MM.1S (cell line): ENCODE results near the gene VPS26A.
A peak's percentile ranks its signal among the peaks of the same experiment; 100 is the strongest.

Experiments
- DNase-seq: peaks from one replicate; pipeline ENCODE4 v3.0.0-alpha.2; 2015
- H2AFZ ChIP-seq: fragments of 300-600 bp; sonication (generic); 2 replicates; pipeline ENCODE4 v1.6.0; 2016; ENCODE audit warnings: antibody characterized with exemption, low read length
- H3F3A ChIP-seq: fragments of 300-600 bp; sonication (generic); 2 replicates; pipeline ENCODE4 v1.6.1; 2016; ENCODE audit warnings: mild to moderate bottlenecking, antibody characterized with exemption, low read length, moderate library complexity, mixed read lengths; ENCODE audit not compliant: insufficient read depth
- H3K27ac ChIP-seq: fragments of 300-600 bp; sonication (generic); 2 replicates; pipeline ENCODE4 v1.5.1; 2016; ENCODE audit warnings: mild to moderate bottlenecking, low read length
- H3K27me3 ChIP-seq: fragments of 300-600 bp; sonication (generic); replicated peaks from 2 replicates; pipeline ENCODE4 v1.6.0; 2016; ENCODE audit warnings: low read length; ENCODE audit not compliant: insufficient read depth
- H3K36me3 ChIP-seq: fragments of 300-600 bp; sonication (generic); replicated peaks from 2 replicates; pipeline ENCODE4 v1.6.1; 2016; ENCODE audit warnings: mild to moderate bottlenecking, low read length, mixed read lengths; ENCODE audit not compliant: insufficient read depth
- H3K4me1 ChIP-seq: fragments of 300-600 bp; sonication (generic); 2 replicates; pipeline ENCODE4 v1.6.1; 2016; ENCODE audit warnings: low read length, mixed read lengths
- H3K4me2 ChIP-seq: fragments of 300-600 bp; sonication (generic); 2 replicates; pipeline ENCODE4 v1.6.0; 2016; ENCODE audit warnings: low read depth, low read length
- H3K4me3 ChIP-seq: fragments of 300-600 bp; sonication (generic); 2 replicates; pipeline ENCODE4 v1.5.1; 2016; ENCODE audit warnings: low read length, mixed read lengths
- H3K79me2 ChIP-seq: fragments of 300-600 bp; sonication (generic); 2 replicates; pipeline ENCODE4 v1.6.1; 2016; ENCODE audit warnings: mixed run types, low read length, mixed read lengths
- H3K9ac ChIP-seq: fragments of 300-600 bp; sonication (generic); 2 replicates; pipeline ENCODE4 v1.6.1; 2016; ENCODE audit warnings: low read length, mixed read lengths
- H3K9me2 ChIP-seq: fragments of 300-600 bp; sonication (generic); replicated peaks from 2 replicates; pipeline ENCODE4 v1.6.1; 2016; ENCODE audit warnings: mild to moderate bottlenecking, low read length, mixed read lengths; ENCODE audit not compliant: insufficient read depth
- H3K9me3 ChIP-seq: fragments of 300-600 bp; sonication (generic); replicated peaks from 2 replicates; pipeline ENCODE4 v1.6.1; 2016; ENCODE audit warnings: mild to moderate bottlenecking, low read length, mixed read lengths; ENCODE audit not compliant: insufficient read depth
- H4K20me1 ChIP-seq: fragments of 300-600 bp; sonication (generic); 2 replicates; pipeline ENCODE4 v1.6.1; 2016; ENCODE audit warnings: mild to moderate bottlenecking, low read length, moderate library complexity, mixed read lengths; ENCODE audit not compliant: insufficient read depth
- CTCF ChIP-seq: fragments of 300-600 bp; sonication (generic); IDR thresholded peaks from 2 replicates; pipeline ENCODE4 v1.5.1; 2016; ENCODE audit warnings: antibody characterized with exemption, low read length, mixed read lengths
- EZH2 ChIP-seq: fragments of 300-600 bp; sonication (generic); optimal IDR thresholded peaks from 2 replicates; pipeline ENCODE3; 2017; ENCODE audit warnings: low read depth, mild to moderate bottlenecking, antibody characterized with exemption, low read length, mixed read lengths
- EZH2phosphoT487 ChIP-seq: fragments of 300-600 bp; sonication (generic); IDR thresholded peaks from 2 replicates; pipeline ENCODE4 v1.6.1; 2018; ENCODE audit warnings: antibody characterized with exemption, low read length

Gene VPS26A

GRCh38 chr10:69213591-69214311, 89.8 kb downstream of the VPS26A start:
- H3K36me3 ChIP-seq, result no peaks in the 10 kb centered on the region
- no peak for DNase-seq
- no peak for TF ChIP-seq EZH2
- no peak for TF ChIP-seq EZH2phosphoT487
- no peak for TF ChIP-seq CTCF
- no peak overlapping the region for H2AFZ ChIP-seq
- peaks cover 13% of the 10 kb centered on the region for H3K4me1 ChIP-seq
- H3K27ac ChIP-seq, result no peak overlapping the region
- H3F3A ChIP-seq, result peaks cover 9% of the 10 kb centered on the region
- H3K27me3 ChIP-seq, result no peaks in the 10 kb centered on the region
- H3K9ac ChIP-seq, result no peak overlapping the region
- no peaks in the 10 kb centered on the region for H3K9me2 ChIP-seq
- H3K4me3 ChIP-seq, result no peak overlapping the region
- H3K9me3 ChIP-seq, result no peaks in the 10 kb centered on the region
- no peaks in the 10 kb centered on the region for H4K20me1 ChIP-seq
- H3K4me2 ChIP-seq, result no peak overlapping the region
- H3K79me2 ChIP-seq, result no peaks in the 10 kb centered on the region

GRCh38 chr10:69214666-69215131, 90.7 kb downstream of the VPS26A start:
- no peak for DNase-seq
- Histone ChIP-seq H3K4me2 (peak overlapping the region; percentile 48; the same call in 1 of the 2 replicates), H3K9me2 (no peaks in the 10 kb centered on the region), H3K9ac (no peak overlapping the region), H2AFZ (no peak overlapping the region), H3K79me2 (no peaks in the 10 kb centered on the region), H3K36me3 (no peaks in the 10 kb centered on the region), H3K27ac (peak overlapping the region; percentile 71; the same call in 1 of the 2 replicates), H3F3A (peaks cover 9% of the 10 kb centered on the region), H4K20me1 (no peaks in the 10 kb centered on the region), H3K9me3 (no peaks in the 10 kb centered on the region), H3K4me1 (peaks cover 13% of the 10 kb centered on the region), H3K4me3 (no peak overlapping the region), H3K27me3 (no peaks in the 10 kb centered on the region)
- TF ChIP-seq CTCF, result no peak
- TF ChIP-seq EZH2, result no peak
- TF ChIP-seq EZH2phosphoT487, result no peak

- Histone ChIP-seq H3K9me2 (no peaks in the 10 kb centered on the region), H3K27ac (peak overlapping the region; percentile 71), H4K20me1 (no peaks in the 10 kb centered on the region), H3K36me3 (no peaks in the 10 kb centered on the region), H3K27me3 (no peaks in the 10 kb centered on the region), H3K79me2 (no peaks in the 10 kb centered on the region), H2AFZ (0 out of 2 replicates have a peak overlapping the region, but pooled peaks have one; percentile 4), H3K4me2 (peak overlapping the region; percentile 48), H3F3A (peaks cover 9% of the 10 kb centered on the region), H3K9me3 (no peaks in the 10 kb centered on the region), H3K4me1 (peaks cover 13% of the 10 kb centered on the region), H3K9ac (peak overlapping the region; percentile 31; the same call in 1 of the 2 replicates), H3K4me3 (peak overlapping the region; percentile 28; the same call in 1 of the 2 replicates)
- DNase-seq, result peak; percentile 47
- TF ChIP-seq EZH2phosphoT487, result no peak
- no peak for TF ChIP-seq EZH2
- TF ChIP-seq CTCF, result no peak
Observed at GRCh38 chr10:69215405-69216171, 91.6 kb downstream of the VPS26A start.
